HG02610 (cell line): ENCODE results near the gene MCCC1.
"Not testable (repeated sequence)": the region's sequence is repeated elsewhere in the genome, so short reads cannot be mapped to it uniquely, and the experiment has no call there.

ENCODE experiments used
- ATAC-seq: cut with Tn5 transposase; IDR thresholded peaks from one replicate; pipeline ENCODE4 v1.9.1; 2021; ENCODE audit warnings: mild to moderate bottlenecking, moderate library complexity; ENCODE audit not compliant: unreplicated experiment

The MCCC1 gene

DNA sequence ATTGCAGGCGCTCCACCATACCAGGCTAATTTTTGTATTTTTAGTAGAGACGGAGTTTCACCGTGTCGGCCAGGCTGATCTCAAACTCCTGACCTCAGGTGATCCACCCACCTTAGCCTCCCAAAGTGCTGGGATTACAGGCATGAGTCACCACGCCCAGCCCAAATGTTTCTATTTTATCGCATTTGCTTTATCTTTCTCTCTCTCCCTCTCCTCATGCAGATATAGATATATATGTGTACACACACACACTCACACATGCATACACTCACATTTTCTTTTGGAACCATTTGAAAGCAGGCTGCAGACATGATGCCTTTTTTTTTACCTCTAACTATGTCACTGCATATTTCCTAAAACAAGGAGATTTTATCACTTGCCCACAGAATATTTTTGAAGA lies 7.3 kb upstream of the MCCC1 start:
- no peak for ATAC-seq

DNA sequence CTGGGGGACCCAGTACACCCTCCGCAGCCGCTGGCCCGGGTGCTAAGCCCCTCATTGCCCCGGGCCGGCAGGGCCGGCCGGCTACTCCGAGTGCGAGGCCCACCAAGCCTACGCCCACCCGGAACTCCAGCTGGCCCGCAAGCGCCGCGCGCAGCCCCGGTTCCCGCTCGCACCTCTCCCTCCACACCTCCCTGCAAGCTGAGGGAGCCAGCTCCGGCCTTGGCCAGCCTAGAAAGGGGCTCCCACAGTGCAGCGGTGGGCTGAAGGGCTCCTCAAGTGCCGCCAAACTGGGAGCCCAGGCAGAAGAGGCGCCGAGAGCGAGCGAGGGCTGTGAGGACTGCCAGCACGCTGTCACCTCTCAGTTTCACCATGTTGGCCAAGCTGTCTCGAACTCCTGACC lies 4.7 kb upstream of the MCCC1 start:
- not testable (repeated sequence) for ATAC-seq

DNA sequence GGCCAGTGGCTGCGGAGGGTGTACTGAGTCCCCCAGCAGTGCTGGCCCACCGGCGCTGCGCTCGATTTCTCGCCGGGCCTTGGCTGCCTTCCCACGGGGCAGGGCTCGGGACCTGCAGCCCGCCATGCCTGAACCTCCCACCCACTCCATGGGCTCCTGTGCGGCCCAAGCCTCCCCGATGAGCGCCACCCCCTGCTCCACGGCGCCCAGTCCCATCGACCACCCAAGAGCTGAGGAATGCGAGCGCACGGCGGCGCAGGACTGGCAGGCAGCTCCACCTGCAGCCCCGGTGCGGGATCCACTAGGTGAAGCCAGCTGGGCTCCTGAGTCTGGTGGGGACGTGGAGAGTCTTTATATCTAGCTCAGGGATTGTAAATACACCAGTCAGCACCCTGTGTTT lies 1.7 kb upstream of the MCCC1 start:
- ATAC-seq, result not testable (repeated sequence)

DNA sequence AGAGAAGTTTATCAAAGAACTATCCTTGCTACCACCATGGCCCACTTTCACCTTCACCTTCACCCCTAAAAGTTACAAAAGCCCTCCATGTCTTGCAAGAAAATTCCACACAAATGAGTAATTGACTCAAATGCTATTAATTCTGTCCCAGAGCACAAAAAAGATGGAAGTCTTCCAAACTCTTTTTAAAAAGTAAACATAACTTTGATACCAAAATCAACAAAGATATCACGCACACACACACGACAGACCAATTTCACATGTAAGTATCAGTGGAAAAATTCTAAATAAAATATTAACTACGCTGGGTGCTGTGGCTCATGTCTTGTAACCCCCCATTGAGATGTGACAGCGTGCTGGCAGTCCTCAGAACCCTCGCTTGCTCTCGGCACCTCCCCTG lies 1.1 kb upstream of the MCCC1 start:
- ATAC-seq, result no peak

DNA sequence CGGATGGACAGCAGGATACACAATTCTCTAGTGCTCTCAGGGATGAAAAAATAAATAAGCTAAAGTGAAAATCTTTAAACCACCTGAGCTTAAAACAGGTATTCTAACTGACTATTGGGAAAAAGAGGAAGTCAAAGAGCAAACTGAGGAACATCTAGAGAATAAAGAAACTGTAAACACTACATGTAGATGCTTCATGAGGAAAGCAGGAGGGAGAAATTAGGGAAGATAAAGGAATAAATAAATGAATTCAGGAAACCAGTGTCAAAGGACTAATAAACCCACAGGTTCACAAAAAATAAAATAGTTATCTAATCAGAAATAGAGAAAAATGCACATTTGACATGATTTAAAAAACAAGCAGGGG lies 525 bp upstream of the MCCC1 start:
- no peak for ATAC-seq

DNA sequence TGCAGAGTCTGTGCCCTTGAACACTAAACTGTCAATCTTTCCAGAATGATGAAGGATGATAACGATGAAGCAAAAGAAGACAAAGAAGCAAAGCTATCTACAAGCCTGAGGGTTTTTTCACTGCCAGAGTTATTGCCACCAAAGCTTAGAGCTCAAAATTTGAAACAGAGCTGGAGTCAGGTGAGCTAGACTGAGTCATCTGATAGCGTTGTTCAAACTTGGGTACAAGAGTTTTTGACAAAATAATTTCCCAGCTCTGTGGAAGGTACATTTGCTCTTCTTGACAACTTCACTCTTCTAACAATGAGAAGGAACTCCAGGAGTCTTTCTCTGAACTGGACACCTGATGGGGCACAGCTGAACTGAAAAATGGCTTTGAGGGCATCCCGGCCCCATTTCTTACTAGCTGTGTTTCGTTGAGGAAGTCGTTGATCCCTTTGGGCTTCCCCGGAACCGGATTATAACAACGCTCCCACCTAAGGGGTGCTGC lies 715 bp downstream of the MCCC1 start:
- no peak for ATAC-seq

DNA sequence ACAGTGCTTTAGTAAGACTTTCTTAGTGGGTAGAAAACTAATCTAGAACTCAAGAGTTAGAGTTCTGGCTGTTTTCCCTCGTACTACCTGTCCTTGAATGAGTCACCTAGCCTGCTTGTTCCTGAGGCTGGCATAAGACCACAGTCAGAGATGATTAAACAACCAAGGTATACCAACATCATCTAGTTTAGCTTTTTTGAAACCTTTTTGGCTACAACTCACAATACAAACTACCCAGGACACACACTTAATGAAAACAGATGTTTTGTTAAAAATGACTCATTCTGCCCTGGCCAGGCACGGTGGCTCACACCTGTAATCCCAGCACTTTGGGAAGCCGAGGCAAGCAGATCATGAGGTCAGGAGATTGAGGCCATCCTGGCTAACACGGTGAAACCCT lies 4.6 kb downstream of the MCCC1 start:
- no peak for ATAC-seq

DNA sequence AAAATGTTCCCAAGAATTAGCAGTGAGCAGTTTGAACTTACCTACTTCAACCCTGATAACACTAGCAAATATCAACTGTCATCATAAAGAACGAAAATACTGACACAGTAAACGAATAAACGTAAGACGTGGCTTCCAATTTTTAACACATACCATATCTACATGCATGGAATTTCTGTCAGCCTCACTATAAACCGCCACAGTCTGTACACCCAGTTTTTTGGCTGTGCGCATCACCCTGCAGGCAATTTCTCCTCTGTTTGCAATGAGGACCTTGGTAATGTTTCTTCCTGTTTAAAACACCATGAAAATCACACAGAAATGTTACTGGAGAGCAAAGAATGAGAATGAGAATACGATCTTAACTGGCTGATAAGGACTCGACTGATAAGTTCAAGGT lies 7.0 kb downstream of the MCCC1 start:
- ATAC-seq, result no peak

DNA sequence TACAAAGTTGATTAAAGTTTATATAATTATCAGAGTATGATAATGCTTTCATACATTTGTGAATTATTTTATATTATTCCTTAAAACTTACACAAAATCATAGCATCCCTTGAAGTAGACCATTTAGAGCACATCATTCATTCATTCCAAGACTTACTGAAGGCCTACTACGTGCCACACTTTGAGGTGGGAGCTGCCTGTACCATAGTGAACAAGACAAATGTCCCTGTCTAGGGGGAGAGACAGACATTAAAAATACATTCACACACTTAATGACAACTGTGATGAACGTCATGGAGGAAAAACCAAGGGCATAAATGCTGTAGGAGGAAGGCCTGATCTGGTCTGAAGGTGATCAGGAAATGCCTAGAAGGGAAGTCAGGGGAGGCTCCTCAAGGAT lies 12.1 kb downstream of the MCCC1 start:
- no peak for ATAC-seq

DNA sequence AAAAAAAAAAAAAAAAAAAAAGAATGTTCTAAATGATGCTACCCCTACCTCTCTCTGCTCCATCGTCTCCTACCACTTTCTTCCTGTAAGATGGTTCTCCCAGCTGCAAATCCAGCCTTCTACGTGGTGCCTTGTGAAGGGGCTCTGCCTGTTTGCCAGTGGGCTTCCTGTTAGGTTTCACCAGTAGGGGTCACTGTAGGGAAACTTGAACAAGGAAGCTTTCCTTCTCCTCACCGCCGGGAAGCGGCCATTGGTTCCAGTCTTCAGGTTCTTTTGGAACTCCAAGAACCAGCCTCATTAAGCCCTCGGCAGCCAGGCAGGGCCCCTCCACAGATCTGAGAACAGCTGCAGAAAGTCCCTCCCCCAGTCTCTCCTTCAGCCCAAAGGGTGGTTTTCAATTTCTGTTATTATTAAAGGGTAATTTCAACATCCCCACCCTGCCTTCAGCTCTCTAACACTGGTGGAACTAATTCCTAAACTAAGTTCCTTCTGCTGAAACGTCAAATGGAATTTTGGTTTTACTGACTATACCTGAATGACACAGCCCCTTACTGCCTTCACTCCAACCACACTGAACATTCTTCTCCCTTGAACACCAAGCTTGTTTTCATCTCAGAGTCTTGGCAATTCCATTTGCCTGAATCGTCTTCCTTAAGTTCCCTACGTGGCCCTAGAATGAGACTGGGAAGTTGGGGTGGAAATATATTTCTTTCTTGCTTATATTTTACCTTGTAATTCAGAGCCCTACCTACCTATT lies 13.5 kb downstream of the MCCC1 start:
- no peak for ATAC-seq

DNA sequence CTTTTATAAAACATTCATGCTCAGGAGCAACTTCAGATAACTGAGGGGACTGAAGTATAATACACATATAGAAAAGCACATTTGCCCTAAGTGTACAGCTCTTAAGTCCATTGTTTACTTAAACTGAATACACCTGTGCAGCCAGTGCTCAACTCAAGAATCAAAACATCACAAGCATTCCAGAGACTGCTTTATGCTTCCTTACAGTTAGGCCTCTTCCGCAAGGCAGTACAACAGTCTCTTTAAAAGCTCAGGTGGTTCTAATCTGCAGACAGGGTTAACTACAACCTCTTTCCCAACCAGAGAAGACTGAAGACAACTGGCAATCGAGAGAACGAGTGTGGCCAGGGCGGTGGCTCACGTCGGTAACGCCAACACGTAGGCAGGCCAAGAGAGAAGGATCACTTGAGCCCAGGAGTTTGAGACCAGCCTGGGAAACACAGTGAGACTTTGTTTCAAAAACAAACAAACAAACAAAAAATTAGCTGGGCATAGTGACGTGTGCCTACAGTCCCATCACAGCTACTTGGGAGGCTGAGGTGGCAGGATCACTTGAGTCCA lies 16.9 kb downstream of the MCCC1 start:
- no peak for ATAC-seq

DNA sequence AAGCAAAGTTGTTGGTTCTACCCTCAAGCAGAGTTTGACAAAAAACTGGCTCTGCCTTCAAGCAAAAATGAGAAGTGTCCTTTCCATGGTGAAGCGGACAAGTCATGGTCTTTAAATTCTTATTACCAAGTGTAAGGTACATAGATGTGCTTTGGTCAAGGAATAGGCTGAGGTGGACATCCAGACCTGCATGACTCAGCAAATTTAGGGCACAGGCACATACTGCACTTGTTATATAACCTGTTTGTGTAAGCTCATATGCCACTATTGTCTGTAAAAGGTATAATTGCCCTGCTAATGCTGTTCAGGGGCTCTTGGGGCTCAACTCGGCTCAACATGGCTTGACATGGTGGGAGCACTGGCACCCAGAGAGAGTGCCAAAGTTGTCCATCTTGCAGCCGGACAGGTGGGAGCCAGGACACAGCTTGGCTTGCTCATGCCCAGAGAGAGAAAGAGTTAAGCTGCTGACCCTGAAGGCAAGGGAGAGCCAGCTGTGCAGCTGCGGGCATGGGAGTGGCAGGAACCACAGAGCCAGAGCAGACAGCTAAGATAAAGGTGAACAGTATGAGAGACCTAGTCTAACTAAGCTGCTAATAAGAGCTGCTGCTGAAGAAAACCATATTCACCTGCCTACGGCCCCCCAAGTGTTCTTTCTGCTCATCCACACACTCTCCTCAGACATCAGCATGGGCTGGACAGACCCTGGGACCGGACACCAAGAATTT lies 17.7 kb downstream of the MCCC1 start:
- no peak for ATAC-seq

DNA sequence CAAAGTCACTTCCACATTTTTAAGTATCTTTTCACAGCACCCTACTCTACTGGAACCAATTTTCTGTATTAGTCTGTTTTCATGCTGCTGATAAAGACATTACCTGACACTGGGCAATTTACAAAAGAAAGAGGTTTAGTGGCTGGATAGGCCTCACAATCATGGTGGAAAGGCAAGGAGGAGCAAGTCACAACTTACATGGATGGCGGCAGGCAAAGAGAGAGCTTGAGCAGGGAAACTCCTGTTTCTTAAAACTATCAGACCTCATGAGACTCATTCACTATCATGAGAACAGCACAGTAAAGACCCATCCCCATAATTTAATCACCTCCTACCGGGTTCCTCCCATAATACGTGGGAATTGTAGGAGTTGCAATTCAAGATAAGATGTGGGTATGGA lies 18.7 kb downstream of the MCCC1 start:
- ATAC-seq, result no peak

DNA sequence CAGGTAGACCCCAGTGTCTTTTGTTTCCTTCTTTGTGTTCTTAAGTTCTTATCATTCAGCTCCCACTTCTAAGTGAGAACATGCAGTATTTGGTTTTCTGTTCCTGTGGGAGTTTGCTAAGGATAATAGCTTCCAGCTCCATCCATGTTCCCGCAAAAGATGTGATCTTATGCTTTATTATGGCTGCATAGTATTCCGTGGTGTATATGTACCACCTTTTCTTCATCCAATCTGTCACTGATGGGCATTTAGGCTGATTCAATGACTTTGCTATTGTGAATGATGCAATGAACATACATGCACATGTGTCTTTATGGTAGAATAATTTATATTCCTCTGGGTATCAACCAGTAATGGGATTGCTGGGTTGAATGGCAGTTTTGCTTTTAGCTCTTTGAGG lies 24.4 kb downstream of the MCCC1 start:
- ATAC-seq, result no peak

DNA sequence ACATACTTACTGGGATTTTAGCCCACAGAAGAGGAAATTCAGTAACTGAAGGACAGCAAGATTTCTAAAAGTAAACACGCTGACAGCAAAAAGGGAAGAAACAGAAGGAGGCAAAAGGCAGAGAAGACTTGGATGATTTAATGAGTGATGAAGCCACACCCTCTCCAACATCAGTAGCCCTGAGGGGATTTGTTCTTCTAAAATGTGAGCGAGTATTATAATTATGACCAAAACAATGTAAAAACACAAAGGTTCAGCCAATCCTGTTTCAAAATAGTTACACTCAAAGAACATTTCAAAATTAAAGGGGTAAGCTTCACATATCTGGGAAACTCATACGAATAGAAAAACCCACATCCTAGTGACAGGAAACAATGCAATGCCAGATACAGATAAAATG lies 25.0 kb downstream of the MCCC1 start:
- no peak for ATAC-seq

DNA sequence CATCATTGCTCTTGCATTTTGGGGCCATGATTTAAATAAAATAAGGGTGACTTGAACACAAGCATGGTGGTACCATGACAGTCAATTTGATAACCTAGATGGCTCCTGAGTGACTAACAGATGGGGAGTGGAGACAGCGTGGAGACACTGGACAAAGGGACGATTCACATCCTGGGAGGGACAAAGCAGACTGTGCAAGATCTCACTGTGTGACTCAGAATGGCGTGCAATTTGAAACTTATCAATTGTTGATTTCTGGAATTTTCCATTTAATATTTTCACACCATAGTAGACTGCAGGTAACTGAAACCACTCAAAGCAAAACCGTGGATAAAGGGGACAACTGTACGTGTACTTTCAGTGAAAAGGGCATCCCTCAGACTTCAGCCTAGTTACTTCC lies 25.5 kb downstream of the MCCC1 start:
- ATAC-seq, result no peak

DNA sequence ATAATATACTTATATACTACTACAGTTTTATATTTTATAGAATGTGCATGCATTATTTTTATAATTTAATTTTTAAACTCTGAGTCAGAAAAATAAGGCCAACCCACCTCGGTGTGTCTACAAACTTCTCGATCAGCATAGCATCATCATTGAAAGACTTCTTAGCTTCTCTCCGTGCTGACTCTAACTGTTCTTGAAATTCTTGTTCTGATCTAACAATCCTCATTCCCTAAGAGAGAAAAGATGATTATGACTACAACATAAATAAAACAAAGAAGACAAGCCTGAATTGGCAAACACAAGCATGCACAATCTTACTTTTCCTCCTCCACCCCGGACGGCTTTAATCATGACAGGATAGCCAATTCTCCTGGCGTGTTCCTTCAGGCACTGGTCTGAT lies 28.4 kb downstream of the MCCC1 start:
- ATAC-seq, result no peak

DNA sequence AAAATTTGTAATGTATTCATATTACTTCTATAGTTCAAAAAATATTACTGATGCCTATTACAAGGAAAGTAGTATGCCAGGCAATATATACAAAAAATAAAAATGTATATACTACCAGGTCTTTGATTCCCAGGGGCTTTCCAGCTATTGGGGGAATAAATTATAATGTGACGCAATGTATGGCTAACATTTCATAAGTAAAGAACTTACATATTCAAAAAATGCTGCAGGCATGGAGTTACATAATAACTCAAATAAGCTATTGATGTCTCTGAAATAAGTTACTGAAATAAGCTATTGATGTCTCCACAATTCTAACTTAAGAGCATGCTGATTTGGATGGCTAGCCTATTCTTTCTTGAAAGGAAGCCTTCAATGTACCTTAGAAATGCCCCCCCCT lies 30.2 kb downstream of the MCCC1 start:
- ATAC-seq, result no peak

DNA sequence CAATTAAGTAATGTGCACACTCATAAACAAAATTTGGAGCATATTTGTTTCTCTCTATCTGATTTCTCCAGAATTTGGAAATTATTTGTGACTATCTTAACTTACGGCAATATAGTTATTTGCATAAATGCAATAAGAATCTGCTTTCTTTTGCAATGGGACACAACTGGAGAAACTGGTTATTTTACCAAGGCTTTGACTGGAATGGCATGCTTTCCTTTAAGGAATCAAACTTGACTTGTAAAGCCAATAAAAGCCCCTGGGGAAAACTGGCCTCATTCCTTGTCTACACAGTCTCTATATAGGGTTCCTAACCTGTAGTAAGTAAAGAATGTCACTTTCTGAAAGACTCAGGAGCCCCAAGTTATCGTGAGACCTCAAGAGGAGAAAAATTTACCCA lies 32.4 kb downstream of the MCCC1 start:
- ATAC-seq, result not testable (repeated sequence)

DNA sequence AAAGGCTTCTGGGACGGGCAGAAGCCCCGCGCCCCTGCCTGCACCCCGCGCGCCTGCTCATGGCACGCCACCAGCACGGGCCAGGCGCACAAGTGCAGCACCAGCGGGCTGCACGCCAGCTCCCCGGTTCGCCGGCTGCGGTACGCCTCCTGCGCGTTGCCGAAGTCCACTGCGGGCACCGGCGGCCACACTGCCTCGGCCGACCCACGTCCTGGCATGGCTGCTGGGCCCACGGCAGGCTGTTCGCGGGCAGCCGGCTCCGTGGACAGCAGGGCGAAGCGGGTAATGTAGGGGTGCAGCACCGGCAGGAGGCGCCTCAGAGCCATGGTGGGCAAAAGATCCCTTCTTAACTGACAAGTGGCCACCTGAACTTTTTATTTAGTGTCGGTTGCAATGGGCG lies 34.8 kb downstream of the MCCC1 start:
- no peak for ATAC-seq

DNA sequence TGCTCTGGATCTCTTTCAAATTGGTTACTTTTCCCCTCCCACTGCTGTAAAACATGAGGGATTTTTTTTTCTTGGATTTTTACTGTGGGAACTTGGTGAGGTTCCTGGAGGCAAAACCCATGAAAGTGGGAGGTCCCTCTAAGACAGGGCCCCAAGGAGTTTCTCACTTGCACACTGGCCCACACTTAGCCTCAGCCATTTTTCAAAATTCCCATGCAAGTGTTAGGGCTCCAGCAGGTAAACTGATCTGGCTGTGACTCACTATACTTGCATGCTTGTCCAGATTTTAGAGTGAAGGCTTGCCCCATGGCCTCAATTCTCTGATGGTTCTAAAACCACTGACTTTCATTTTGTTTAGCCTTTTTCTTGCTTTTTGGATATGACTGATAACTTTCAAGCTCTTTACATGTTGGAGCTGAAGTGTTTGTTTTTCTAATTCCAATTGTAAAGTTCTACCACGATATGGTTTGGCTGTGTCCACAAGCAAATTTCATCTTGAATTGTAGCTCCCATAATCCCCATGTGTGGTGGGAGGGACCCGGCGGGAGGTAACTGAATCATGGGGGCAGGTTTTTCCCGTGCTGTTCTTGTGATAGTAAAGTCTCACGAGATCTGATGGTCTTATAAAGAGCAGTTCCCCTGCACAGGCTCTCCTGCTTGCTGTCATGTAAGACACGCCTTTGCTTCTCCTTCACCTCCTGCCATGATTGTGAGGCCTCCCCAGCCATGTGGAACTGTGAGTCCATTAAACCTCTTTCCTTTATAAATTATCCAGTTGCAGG lies 37.7 kb downstream of the MCCC1 start:
- peak; percentile 82 for ATAC-seq
